ENCODE measurements around the gene CCDC188.
"Not testable (repeated sequence)": the region's sequence is repeated elsewhere in the genome, so short reads cannot be mapped to it uniquely, and the experiment has no call there.

The CCDC188 gene

DNA sequence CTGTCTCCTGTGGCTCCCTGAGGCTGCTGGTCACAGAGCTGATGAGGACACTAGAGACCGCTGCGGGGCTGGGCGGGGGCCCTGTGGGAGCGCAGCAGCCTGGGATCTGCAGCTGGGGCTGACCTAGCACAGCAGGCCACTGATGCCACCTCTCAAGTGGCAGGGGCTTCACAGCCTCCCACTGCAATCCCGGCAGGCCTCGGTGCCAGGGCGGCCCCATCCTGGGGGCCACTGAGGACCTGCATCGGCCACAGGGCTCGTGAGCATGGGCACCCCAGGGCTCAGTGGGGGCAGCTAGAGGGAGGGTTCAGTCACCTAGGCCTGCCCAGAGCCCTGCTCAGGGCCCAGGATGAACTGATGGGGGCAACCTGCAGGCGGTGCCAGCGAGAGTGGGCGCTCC is 14.6 kb upstream of the CCDC188 start:
- TF ChIP-seq, protein P1, sequence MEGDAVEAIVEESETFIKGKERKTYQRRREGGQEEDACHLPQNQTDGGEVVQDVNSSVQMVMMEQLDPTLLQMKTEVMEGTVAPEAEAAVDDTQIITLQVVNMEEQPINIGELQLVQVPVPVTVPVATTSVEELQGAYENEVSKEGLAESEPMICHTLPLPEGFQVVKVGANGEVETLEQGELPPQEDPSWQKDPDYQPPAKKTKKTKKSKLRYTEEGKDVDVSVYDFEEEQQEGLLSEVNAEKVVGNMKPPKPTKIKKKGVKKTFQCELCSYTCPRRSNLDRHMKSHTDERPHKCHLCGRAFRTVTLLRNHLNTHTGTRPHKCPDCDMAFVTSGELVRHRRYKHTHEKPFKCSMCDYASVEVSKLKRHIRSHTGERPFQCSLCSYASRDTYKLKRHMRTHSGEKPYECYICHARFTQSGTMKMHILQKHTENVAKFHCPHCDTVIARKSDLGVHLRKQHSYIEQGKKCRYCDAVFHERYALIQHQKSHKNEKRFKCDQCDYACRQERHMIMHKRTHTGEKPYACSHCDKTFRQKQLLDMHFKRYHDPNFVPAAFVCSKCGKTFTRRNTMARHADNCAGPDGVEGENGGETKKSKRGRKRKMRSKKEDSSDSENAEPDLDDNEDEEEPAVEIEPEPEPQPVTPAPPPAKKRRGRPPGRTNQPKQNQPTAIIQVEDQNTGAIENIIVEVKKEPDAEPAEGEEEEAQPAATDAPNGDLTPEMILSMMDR (IDR thresholded peaks at IDR 0.05; ENCODE audit: control insufficient read depth, insufficient read depth, low read depth, low read length, missing control alignments), result no peak
- no peak for DNase-seq (ENCODE audit: low read depth)
- no peak overlapping the region for H3K4me3 ChIP-seq (ENCODE audit: control insufficient read depth, low read depth, low read length)

DNA sequence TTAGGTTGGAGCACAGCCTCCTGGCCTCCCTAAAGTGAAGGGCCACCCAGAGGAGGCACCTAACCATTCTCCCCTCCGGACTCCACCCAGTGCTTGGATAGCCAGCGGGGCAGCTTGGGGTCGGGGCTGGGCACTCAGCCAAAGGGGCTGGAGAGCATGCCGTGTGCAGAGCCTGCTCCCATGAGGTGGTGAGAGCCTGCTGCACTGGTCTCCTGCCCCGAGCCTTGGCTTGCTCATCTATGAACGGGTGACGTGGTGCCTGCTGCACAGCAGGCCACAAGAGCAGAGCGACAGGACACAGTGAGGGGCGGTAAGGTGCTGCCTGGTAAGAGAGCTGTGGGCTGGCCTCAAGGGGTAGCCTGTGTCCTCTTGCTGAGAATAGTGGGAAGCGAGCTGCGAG is 14.0 kb upstream of the CCDC188 start:
- DNase-seq (ENCODE audit: low read depth), result no peak
- TF ChIP-seq, protein P1 (IDR thresholded peaks at IDR 0.05; ENCODE audit: control insufficient read depth, insufficient read depth, low read depth, low read length, missing control alignments), result no peak
- no peak overlapping the region for H3K4me3 ChIP-seq (ENCODE audit: control insufficient read depth, low read depth, low read length)

DNA sequence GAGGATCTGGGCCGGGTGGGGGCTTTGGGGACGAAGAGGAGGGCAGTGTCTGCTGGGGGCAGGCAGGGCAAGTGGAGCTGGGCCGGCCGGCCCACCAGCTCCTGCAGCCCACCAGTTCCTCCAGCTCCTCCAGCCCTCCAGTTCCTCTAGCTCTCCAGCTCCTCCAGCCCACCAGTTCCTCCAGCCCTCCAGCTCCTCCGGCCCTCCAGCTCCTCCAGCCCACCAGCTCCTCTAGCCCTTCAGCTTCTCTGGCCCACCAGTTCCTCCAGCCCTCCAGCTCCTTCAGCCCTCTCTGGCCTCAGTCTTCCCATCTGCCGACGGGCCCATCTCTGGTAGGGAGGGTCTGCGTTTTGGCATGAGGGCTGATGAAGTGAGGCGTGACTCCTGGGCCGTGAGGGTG is 9.2 kb upstream of the CCDC188 start:
- TF ChIP-seq, protein P1 (IDR thresholded peaks at IDR 0.05; ENCODE audit: control insufficient read depth, insufficient read depth, low read depth, low read length, missing control alignments), result no peak
- no peak for DNase-seq (ENCODE audit: low read depth)
- no peak overlapping the region for H3K4me3 ChIP-seq (ENCODE audit: control insufficient read depth, low read depth, low read length)

DNA sequence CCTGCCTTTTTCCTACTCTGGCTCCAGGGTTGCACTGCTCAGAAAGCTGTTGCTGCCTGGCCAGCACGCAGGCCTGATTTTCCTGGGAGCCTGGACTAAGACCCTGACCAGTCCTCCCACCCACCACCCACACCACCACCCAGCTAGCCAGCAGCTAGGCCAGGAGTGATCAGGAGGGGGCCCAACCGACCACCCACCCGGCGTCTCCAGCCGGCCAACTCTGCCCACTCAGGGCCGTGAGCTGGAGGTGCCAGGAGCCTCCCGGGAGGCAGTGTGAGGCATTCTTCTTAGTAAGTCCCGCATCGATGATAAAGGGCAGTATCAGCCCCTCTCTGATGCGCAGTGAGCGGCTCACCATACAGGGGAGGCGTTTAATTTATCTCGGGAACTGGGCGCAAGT is 8.7 kb upstream of the CCDC188 start:
- not testable (repeated sequence) for H3K4me3 ChIP-seq (ENCODE audit: control insufficient read depth, low read depth, low read length); DNase-seq (ENCODE audit: low read depth)

DNA sequence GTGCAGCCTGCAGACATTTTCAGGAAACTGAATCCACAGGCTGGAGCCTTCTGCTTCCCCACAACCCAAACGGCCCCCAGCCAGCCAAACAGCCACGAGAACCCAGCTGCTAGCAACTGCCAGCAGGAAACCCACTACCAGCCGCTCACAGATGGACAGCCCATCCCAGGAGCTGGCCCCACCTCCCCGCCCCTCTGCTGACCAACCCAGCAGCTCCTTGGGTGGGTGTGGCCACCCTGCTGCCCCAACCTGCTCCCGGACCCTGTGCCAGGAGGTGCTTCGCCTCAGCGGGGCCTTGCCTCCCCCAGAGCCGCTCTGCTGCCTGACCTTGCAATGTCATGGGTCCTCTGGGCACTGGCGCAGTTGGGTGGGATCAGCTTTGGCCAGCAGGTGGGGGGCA is 8.2 kb upstream of the CCDC188 start:
- no peak for DNase-seq (ENCODE audit: low read depth)
- no peak overlapping the region for H3K4me3 ChIP-seq (ENCODE audit: control insufficient read depth, low read depth, low read length)
- TF ChIP-seq, protein P1 (IDR thresholded peaks at IDR 0.05; ENCODE audit: control insufficient read depth, insufficient read depth, low read depth, low read length, missing control alignments), result no peak

DNA sequence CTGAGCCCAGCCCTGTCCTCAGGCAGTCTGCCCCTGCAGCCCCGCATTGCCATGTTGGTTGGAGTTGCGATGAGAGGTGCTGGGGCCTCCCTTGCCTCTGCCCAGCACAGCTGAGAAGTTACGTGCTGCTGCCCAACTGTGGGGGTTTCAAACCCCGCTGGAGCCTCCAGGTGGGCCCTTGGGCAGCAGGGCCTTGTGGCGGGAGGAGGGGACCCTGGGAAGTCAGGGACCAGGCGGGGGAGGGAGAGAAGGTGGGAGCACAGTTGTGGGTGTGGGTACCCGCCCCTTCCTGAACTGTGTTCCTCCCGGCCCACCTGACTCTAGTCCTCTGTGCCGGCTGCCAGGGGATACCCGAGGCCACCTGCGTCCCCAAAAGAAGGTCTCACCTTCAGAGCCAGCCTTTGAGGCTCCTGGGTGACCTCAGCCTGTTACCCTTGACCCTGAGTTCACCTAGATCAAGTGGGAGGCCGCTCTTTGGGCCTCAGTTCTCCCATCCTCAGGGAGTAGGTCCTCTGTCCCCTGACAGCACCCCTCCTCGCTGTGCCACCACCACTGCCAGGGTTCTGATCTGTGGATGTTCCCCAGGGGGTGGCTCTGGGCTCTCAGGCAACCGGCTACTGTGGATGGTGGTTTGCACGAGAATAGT is 7.7 kb upstream of the CCDC188 start:
- TF ChIP-seq, protein P1 (IDR thresholded peaks at IDR 0.05; ENCODE audit: control insufficient read depth, insufficient read depth, low read depth, low read length, missing control alignments), result no peak
- DNase-seq (ENCODE audit: low read depth), result no peak
- no peak overlapping the region for H3K4me3 ChIP-seq (ENCODE audit: control insufficient read depth, low read depth, low read length)

DNA sequence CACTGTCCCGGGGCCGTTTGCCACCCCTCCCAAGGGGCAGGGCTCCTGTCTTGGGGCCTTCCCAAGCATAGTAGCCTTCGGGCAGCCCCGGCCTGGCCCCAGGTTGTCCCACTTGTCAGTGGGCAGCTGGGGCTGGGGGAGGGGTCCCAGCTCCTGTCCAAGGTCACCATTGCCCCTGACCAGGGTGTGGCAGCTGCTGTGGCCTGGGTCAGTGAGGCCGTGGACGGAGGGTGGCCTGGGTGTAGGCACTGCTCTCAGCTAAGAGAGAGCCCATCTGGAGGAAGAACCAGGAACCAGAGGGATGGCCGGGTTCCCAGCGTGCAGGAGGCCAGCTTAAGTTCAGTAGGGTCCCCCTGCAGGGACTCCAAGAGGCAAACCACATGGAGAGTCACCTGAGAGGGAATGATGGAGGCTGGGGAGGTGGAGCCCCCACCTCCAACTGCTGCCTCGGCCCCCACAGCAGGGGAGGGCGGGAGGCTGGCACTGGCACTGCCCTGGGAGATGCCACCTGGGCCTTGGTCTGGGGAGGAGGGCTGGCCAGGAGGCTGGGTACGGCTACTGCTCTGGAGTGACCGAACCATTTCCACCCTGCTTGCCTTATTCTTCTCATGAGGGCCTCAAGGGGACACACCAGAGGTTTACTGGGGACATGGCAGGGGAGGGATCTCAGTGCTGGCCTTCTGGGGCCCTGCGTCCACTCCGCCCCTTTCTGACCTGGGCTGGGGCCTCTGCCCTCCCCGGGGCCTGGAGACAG is 6.8 kb upstream of the CCDC188 start:
- TF ChIP-seq, protein P1 (IDR thresholded peaks at IDR 0.05; ENCODE audit: control insufficient read depth, insufficient read depth, low read depth, low read length, missing control alignments), result no peak
- no peak for DNase-seq (ENCODE audit: low read depth)
- H3K4me3 ChIP-seq (ENCODE audit: control insufficient read depth, low read depth, low read length), result no peak overlapping the region
